GM15510 (cell line): ENCODE data around the gene PTPRR.

Source experiments
- POLR2A ChIP-seq: IDR thresholded peaks from 3 replicates; pipeline ENCODE4 v1.6.1; 2011; ENCODE audit warnings: borderline replicate concordance; ENCODE audit not compliant: insufficient read length; ENCODE audit errors: extremely low read depth

PTPRR gene

DNA sequence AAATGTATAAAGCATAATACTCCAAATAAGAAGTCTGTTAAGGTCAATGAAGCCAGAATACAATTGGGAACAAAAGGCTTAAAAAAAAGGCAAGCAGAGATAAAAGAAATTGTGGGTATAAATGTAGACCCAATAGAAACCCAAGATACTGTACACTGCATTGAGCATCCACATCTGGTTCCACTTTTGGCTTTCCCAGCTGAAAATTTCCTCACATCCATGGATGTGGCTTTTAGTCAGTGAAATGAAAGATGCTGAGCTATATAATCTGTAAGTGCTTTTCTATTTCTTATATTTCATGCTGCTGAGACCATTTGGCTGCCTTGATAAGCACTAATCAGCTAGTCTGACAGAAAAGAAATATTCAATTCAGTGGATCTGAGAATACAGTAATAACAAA is 83.5 kb downstream of the PTPRR start:
- no peak for TF ChIP-seq POLR2A

DNA sequence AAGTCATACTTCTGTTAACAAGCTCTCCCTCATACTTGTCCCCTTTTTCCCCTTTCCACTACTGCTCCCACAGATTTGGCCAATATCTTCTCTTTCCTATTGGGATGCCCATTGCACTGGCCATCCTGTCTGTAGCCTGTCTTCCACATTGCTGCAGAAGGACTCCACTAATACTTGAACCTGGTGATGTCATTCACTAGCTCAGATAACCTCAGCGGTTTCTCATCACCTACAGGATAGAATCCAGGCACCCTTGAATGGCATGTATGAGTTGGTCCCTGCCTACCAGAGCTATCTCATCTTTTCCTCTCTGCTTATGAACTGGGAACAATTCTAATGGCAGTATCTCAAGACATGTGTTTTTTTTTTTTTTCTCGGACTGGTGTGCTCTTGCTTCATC is 84.6 kb downstream of the PTPRR start:
- TF ChIP-seq POLR2A: no peak

DNA sequence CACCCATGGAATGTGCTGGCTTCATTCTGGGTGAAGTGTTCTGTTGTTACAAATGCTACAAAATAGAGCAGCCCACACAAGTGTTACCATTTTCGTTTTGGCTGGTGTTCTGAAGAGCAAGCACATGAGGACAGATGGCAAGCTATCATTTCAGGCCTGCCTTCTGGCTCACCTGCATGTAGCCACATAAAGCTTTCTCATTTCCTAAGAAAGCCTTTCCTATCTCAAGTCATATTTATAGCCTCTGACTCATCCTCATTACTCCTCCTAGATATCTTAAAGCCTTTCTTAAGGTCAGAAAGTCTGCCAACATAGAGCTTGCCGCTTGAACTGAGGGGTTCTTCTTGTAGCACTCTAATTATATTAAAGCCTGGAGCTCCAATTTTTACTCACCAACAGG is 89.0 kb downstream of the PTPRR start:
- TF ChIP-seq POLR2A: no peak

DNA sequence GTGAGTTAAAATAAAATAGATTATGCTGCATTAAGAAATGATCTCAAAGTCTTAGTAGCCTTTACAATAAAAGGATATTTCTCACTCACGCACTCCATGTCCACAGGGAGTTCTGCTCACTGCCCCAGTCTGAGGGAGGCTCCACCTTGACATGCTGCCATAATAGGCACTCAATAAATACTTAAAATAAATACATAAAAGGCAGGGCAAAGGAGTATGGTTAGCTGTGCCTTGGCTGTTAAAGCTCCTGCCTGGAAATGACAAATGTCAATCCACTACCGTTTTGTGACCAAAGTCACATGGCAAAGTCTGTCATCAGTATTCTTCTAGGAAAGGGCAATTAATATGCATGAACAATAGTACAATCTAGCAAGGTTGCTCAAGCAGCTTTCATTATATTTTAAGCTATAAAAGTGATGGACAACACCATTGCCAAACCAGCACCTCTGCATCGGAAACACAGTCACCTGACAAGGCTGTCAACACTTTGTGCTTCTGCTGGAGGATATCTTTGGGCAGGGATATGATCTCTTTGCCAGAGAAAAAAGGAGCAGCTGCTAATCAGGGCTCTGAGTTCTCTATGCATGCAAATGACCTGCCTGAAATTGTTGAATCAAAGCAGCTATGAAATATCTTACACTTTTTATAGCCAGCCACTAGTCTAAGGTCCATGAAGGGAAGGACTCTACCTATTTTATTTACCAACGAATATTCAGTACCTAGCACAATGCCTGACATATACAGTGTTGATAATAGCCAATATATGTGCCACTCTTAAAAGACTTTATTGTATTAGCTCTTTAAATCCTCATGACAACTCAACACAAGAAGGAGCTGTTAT is 90.1 kb downstream of the PTPRR start:
- no peak for TF ChIP-seq POLR2A

DNA sequence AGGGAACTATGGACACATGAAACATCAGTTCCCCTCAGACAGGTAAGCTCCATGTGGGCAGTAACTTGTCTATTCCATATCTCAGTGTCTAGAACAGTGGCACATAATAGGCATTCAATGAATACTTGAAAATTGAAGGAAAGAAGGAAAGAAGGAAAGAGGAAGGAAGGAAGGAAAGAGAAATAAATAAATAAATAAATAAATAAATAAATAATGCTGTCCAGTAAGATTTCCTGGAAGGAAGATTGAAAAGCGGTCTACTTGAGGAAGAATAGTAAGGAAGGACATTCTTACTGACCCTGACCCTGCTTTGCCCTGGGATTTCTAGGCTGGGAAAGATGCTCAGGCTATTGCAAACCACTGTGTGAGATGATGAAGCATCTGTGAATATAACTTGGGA is 91.5 kb downstream of the PTPRR start:
- no peak for TF ChIP-seq POLR2A

DNA sequence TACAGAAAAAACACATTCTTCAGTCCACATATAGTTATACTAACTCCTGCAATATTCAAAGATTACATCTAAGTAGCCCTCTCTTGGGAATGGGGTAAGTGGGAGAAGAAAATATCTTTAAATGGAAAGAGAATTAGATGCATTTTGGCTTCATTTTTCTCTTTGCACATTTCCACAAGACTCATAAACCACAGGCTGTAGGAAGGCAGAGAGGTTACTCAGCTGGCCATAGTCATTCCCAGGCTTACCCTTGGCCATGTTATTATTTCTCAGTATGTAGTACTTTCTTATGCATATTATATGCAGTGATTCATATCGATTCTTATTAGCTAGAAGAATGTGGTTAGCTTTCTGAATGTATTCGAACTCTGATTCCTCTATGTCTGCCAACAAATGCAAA is 92.2 kb downstream of the PTPRR start:
- TF ChIP-seq POLR2A: no peak

DNA sequence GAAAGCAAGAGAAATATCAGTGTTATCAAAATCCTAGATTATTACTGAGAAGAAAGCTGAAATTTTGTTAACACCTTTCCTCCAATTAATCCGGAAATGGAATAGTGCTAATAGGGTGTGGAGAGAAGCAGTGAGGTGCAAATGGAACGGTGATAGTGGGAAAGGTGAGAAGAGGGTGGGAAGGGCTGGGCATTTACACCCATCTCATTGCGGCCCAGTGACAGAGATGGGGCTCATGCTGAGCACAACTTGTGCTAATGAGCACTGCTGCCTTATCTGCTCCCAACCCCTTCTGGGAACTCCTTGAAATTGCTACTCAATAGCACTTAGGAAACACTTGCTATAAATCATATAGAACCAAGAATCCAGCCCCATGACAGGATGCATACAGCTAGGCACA is 94.4 kb downstream of the PTPRR start:
- TF ChIP-seq POLR2A: no peak

DNA sequence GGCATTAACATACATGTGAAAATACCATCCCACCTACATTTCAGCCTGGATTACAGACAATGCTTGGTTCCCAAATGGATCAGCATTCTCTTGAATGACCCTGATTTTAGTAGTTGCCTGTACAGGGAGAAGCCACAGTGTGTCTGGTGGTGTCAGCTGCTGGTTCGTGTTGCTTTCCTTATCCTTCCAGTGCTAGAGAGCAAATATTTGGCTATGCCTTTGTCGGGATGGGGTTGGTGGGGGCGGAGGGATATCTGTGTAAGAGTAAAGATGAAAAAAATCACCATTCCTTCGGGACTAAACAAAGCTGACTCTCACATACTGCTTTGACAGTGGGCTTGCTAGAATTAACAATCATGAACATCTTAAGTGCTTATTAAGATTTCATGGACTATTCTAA is 96.0 kb downstream of the PTPRR start:
- TF ChIP-seq POLR2A: no peak

DNA sequence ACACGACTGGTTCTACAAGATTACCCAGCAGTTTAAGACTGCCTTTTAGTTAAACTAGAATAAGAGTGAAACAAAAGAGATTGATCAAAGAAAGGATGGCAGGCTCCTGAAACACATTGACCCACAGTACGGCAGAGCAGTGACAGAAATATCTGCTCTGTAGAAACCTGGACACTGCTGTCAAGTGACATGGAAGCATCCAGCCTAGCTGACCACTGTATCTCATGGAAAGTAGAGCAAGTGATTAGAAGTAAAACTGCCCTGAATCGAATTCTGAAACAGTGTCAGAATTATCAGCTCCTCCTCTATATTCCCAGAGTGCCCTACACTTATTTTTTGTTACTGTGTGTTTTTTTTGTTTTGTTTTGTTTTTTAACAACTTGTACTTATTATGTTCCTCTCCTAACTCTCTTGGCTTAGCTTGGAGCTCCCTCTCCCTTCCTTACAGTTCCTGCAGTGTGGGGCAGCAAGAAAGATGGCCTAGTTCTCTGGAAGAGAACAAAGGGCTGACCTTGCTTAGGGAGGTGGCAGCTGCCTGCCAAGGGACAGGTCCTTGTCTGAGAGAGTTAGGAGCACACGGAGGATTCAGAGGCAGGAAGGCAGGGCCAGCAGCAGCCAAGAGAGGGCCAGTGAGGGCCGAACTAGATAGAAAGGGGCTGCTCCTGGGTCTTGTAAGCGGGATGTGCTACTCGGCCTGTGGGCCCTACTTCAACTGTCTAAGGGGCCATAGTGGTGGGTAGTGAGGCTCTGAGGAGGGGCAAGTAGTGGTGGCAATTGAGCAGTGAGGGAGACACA is 97.2 kb downstream of the PTPRR start:
- TF ChIP-seq POLR2A: no peak

DNA sequence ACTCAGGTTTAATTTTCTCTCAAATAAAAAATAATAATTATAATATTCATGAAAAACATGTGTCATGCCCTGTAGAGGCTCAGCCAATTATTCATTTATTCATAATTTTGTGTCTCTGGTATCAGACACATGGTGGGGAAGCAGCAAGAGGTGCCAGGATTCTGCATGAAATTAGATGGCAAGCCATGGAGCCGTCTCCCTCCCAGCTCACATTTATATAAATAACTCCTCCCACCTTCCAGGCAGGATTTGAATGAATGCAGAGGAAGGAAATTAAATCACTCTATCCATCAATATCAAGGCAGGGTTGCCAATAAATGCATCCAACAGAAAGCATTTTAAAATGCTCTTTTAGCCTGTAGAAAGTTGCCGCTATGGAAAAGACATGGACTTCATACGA is 98.1 kb downstream of the PTPRR start:
- no peak for TF ChIP-seq POLR2A

DNA sequence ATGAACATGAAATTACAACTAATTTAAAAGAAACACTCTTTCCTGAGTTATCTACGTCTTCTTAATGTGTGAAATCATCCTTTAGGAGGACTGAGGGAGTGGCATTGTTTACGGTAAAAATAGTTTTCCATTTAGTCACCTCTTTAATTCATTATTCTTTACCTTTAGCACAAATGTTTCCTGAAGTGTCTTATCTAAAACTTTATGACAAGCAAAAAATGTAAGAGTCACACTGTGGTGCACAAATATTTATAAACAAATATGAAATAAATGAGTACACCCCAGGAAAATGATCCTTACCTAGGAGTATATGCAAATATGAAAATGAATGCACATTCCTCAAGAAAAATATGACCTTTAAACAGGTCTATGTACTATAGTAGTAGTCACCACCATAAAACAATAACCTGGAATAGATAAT is 104.6 kb downstream of the PTPRR start:
- TF ChIP-seq POLR2A: no peak

DNA sequence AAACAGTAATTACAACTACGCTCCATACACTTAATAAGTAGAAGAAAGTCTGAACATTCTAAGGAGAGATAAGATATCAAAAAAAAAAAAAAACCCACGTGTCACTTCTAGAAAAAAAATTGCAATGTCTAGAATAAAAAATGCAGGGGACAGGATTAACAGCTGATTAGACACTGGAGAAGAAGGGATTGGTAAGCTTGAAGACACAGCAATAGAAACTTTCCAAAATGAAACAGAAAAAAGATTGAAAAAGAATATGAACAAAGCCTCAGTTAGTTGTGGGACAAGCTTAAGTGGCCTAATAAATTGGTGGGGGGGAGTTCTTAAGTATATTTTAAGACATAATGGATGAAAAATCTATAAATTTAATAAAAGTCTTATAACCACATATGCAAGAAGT is 105.5 kb downstream of the PTPRR start:
- no peak for TF ChIP-seq POLR2A

DNA sequence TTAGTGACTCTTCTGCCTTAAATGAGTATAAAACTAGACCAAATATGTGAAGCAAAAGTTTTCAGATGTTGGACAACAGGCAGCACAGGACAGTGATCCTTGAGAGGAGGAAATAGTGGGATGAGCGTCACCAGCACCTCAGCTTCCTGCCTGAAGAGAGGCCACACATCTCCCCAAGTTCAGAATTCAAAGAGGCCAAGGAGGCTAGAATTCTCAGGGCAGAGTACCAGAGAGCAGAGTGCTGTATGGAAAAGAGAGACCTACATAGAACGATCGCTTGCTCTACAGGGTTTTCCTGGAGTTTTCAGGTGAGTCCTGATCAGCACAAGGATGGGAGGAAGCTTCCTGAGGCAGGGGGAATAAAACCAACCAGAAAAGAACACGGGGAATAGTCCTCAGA is 107.0 kb downstream of the PTPRR start:
- TF ChIP-seq POLR2A: no peak

DNA sequence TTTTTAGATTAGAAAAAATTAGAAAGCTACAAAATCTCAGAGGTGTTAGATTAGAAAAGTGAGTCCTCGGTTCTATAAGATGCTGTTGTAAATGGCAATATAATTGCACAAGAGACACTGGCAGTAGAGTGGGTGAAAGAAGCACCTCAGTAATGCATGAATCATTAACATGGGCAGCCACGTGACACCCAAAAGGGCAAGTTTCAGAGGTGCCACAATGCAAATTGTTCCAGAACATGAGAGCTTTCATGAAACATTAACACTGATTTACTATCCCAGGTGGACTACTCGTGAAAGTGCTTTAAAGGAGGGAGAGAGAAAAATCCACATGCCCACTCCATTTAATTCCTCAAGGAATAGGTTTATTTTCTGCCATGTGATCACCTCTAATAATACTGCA is 108.4 kb downstream of the PTPRR start:
- TF ChIP-seq POLR2A: no peak

DNA sequence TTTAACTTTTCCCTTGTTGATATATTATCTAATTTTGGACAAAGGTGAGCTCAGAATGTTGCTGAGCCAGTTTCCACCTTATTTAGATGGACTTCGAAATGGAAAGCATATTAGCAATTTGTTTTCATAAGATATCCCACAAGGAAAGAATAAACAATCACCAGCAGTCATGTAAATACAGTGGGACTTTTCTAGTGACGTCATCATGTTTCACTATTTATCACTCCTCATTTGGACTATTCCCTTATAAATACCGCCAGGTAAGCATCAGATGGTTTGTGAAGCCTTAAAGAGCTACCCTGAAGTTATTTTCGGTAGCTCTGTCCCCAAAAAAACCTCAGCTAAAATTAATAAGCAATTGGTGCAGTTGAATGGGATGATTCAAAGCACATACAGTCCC is 110.7 kb downstream of the PTPRR start:
- TF ChIP-seq POLR2A: no peak

DNA sequence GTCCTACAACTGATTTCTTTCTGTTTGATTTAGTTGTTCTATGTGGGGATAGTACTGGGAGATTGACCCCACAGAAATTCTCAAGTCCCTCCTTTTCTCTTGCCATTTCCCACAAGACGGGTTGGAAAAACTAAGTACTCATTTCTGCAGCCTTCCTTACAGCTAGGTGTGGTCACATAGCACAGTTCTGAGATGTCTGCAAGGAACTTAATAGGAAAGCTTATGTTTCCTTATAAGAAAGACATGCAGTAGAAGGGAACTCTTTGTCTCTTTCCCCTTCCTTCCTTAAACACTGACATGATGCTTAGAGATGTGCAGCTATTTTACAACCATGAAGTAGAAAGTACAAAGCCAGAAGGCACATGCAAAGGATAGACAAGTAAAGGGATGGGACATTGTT is 113.7 kb downstream of the PTPRR start:
- no peak for TF ChIP-seq POLR2A
